KBM-7 (cell line): Measurements from ENCODE around the gene ADGRG4.

Experiments used
- DNase-seq: peaks from one replicate; pipeline ENCODE4 v3.0.0-alpha.2; 2015
- in situ Hi-C: fragments of 300-500 bp; cut with MboI; formaldehyde crosslinking; loops from 2 replicates; pipeline ENCODE4 v1.14.3; 2020; ENCODE audit warnings: low sequenced_read_pairs, low pct_unique_long_range_greater_than_20kb, mixed read lengths

The ADGRG4 gene

GRCh38 chrX:136292656-136293055 is 8.1 kb upstream of the ADGRG4 start:
- no peak for DNase-seq
- in situ Hi-C loops = no loop called here

DNA sequence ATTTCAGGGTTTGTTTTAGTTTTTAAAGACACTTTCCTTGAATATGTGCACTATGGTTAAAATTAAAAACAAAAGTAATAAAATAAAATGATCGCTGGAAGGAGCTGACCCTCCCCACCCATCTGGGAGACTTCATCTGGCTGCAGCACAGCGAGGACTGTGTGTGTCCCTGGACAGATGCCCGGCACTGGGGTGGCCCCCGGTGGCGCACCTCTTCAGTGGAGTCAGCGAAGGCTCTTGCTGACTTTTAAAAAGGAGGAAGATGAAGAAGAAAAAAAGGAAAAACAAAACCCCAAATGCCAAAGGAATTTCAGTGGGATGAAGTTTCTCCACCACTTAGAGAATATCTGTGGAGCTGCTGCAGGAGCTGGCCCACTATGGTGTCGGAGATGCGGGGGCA is 5.4 kb upstream of the ADGRG4 start:
- in situ Hi-C loops = no loop called here

GRCh38 chrX:136303041-136303440 is 2.3 kb downstream of the ADGRG4 start:
- no peak for DNase-seq
- in situ Hi-C loops = no loop called here

More for the DNA sequence above, 5.4 kb upstream of the ADGRG4 start:
- DNase-seq = no peak

DNA sequence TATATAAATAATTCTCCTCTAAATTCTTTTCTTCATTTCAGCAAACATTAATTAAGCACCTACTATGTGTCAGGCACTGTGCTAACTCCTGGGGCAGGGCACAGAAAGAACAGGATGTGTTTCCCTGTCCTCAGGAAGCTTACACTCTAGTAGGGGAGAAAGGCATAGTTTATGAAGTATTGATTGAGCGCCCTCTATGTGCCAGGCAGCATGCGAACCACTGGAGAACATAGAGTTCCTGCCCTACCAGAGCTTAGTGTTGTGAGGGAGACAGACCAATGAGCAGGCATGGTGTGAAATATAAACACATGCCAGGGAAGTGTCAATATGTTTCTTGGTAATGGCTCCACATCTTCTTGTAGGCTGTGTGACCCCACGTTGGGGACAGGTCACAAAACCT is 3.7 kb downstream of the ADGRG4 start:
- in situ Hi-C loops = no loop called here
- DNase-seq = peak; percentile 27

GRCh38 chrX:136306182-136306581 is 5.4 kb downstream of the ADGRG4 start:
- in situ Hi-C loops = no loop called here
- no peak for DNase-seq

DNA sequence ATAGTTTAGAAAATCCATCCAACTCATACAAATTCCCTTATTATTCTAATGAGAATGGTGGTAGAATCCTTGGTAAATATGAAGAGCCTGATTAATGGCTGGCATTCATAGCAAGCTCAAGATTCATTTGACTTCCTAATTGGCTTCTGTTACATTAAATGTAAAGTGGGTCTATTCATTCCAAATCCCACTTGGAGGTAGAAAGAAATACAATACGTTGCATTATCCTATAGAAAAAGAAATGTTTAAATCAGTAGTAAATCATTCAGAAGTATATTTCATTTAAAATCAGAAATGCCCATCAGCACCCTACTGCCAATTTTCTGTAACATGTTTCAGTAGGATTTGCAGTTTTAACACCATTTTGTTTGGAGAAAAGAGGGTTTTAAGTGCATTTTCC is 6.7 kb downstream of the ADGRG4 start:
- DNase-seq = no peak

DNA sequence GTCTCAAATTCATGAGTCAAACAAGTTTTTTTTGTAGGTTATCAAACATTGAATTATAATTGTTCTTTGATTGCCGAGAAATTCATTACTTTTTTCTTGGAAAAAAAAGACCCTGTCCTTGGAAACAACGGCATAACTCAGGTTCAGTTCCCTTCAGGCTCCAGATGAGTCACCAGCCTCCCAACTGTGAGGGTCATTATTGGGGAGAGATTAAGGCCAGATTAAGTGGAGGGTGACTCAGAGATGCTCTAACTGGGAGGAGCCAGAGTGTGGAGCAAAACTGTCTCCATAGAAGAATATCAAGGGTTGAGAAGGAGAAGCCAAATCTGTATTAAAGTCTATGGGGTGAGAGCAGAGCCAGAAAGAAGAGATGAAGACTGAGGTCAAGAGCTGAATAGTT is 9.6 kb downstream of the ADGRG4 start:
- in situ Hi-C loops = no loop called here
- no peak for DNase-seq

More for the DNA sequence above, 6.7 kb downstream of the ADGRG4 start:
- in situ Hi-C loops = no loop called here

DNA sequence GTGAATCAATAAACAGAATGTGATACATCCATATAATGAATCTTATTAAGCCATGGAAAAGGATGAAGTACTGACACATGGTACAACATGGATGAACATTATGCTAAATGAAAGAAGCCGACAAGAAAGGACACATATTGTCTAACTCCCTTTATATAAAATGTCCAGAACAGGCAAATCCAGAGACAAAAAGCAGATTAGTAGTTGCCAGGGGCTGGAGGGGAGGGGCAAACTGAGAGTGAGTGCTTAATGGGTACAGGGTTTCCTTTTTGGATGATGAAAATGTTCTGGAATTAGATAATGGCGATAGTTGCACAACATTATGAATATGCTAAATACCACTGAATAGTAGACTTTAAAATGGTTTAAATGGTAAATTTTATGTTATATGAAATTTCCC is 17.4 kb downstream of the ADGRG4 start:
- no peak for DNase-seq
- in situ Hi-C loops = no loop called here

DNA sequence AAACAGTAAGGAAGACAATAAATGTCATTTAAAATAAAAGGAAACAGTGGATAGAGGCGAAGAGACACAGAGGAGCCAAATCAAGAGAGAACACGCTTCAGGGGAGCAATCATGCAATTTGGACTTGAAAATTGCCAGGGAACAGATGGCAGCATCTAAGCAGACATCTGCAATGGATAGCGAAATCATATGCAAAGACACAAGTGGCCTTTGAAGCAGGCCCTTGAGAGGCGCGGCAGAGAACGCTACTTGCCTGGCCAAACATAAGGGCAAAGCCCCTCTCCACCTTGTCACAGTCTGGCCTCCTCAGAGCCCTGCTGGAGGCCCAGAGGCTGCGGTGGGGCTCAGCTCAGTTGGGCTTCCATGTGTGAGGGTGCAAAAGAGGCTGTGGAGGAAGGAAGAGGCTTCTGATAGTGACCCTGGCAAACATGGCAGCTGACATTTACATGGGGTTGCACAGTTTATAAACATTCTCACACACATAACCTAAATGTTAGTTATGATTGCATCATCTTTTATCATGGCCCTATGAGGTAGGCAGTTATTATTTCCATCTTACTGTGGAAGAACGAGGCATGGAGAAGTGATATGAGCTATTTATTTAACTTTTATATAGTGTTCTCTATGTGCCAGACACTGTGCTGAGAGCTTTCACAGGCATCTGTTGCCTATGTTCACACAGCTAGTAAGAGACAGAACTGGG is 18.3 kb downstream of the ADGRG4 start:
- in situ Hi-C loops = no loop called here
- no peak for DNase-seq

DNA sequence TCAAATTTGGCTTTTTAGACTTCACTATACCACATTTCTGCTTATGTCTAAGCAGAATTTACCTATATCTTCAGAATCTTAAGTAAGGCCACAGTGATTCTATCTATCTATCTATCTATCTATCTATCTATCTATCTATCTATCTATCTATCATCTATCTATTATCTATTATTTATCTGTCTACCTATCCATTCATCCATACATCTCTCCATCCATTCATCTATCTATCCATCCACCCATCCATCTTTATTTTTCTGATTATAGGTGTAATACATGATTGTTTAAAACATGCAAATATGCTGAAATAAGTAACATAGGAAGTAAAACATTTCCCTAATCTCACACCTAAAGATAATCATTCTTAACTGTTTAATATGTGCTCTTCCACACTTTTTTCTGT is 18.8 kb downstream of the ADGRG4 start:
- DNase-seq = no peak
- in situ Hi-C loops = no loop called here

DNA sequence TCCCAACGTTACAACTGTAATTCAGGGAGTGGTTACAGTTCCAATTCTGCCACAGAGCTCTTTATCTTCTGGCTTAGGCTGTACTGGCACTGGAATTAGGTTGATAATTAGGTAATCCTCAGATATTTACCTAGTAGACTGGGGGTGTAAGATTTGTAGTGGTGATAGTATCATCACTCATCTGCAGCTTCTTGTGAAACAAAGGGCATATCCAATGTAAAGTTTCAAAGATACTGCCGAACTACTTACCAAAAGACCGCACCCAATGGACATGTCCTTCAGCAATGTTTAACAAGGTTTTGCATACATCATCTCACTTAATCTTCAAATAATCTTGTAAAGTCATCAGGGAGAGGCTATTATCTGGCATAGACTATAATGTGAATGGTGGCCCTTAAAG is 20.8 kb downstream of the ADGRG4 start:
- in situ Hi-C loops = no loop called here
- DNase-seq = no peak

DNA sequence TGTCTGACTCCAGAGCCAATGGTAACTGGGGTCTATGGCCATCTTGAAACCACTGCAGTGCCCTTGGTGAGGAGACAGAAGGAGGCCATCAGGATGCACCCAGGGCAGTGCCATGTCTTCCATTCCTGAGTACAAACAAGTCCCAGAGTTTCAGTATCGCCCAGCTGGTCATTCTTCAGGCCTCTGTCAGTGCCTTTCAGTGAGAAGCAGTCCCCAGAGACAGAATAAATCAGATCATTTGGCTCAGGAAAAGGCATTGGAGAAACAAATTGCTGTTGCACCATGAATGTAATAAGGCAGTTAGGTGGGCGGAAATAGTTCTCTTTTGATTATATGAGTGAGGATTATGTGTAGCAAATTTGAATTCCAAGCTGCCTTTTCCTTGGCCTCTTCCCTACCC is 21.3 kb downstream of the ADGRG4 start:
- in situ Hi-C loops = no loop called here
- no peak for DNase-seq

- in situ Hi-C loops = no loop called here
- DNase-seq = peak; percentile 14
Observed at GRCh38 chrX:136325377-136325776, 24.6 kb downstream of the ADGRG4 start.

DNA sequence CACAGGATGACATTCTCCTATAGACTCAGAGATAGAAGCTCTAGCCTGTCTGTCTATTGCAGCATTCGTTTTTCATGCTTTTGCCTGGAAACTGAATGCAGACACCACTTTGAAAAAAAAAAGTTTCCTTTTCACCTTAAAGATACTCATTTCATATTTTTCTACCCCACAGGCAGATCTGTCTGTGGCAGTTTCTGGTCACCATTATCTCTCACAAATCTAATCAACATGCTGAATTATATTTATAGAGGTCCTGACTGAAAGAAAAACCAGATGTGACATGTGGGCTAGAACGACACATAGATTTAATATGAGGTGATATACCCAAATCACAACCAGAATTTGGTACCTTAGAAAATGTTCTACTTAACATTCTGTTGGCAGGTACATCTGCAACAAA is 28.2 kb downstream of the ADGRG4 start:
- in situ Hi-C loops = no loop called here
- no peak for DNase-seq

GRCh38 chrX:136336623-136337022 is 35.9 kb downstream of the ADGRG4 start:
- in situ Hi-C loops = no loop called here
- DNase-seq = peak; percentile 46

DNA sequence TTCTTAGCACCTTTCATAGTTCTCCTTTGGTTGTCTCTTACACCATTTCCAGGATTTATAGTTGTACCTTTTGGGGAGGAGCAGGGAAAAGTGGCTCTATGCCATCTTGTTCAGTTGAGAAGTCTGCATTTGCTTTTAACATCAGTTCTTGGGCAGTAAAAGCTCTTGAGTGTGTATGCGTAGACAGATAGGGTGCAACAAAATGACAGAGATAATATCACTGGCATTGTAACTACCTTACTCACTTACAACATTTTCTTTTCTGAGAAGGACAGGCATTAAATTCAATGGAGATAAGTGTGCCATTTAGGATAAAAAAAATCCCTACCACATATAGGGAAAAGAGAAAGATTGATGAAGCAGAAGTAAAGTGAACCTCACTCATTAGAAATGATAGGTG is 38.9 kb downstream of the ADGRG4 start:
- no peak for DNase-seq
- in situ Hi-C loops = no loop called here

DNA sequence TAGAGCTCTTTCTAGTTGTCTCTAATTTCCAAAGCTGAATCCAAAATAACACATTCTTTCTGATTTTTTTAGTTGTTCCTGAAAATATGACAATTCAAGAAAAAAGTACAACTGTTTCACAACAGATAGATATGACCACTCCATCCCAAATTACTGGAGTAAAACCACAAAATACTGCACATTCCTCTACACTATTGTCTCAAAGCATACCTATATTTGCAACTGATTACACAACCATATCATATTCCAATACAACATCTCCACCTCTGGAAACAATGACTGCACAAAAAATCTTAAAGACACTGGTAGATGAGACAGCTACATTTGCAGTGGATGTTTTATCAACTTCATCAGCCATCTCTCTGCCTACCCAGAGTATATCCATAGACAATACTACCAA is 43.6 kb downstream of the ADGRG4 start:
- in situ Hi-C loops = no loop called here
- DNase-seq = no peak

DNA sequence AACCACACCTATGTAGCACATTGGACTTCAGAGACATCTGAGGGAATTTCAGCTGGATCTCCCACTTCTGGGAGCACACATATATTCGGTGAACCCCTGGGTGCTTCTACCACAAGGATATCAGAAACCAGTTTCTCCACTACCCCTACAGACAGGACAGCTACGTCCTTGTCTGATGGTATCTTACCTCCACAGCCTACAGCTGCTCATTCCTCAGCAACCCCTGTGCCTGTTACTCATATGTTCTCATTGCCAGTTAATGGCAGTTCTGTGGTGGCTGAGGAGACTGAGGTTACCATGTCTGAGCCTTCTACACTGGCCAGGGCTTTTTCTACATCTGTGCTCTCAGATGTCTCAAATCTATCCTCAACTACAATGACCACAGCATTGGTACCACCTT is 45.7 kb downstream of the ADGRG4 start:
- in situ Hi-C loops = no loop called here

GRCh38 chrX:136347706-136348105 is 46.9 kb downstream of the ADGRG4 start:
- DNase-seq = no peak
- in situ Hi-C loops = no loop called here

More for the DNA sequence above, 45.7 kb downstream of the ADGRG4 start:
- DNase-seq = no peak

DNA sequence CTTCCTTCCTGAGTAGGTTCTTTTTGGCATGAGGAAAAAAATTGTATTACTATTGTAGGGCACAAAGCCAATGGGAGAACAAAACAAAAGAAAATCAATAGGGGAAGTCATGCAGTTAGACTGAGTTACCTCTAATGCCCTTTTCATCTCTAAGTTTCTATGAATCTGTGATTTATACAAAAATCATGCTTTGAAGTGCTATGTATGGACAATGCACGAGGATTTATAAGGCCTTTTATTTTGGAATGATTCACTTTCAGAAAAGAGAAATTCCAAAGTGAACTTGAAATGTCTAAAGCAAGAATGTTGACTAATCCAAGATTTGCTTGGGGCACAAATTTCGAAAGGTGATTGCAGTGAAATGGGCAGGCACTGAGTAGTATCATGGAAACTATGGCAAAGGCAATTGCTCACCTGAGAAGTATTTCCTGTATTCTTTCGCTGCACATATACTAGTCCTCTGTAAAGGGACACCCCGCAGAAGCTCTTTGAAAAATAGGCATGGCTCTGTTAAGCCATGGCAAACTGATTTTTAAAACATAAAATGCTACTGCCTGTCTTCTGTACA is 52.8 kb downstream of the ADGRG4 start:
- DNase-seq = no peak
- in situ Hi-C loops = no loop called here

DNA sequence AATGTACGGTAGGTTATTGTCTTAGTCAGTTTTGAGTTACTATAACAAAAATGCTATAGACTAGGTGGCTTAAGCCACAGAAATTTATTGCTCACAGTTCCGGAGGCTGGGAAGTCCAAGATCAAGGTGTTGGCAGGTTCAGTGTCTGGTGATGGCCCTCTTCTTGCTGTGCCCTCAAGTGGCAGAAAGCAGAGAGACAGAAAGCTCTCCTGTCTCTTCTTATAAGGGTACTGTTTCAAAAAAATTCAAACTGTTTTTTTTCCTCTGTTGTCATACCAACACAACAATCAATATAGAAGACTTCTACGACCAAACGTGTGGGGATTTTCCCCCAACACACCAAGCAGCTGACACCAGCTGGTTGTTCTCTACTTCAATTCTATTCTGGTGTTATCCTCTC is 53.4 kb downstream of the ADGRG4 start:
- no peak for DNase-seq
- in situ Hi-C loops = no loop called here
